Neural cell (in vitro differentiated cells): ENCODE measurements around the gene SH3PXD2A. TPM values are rescaled to one million over a fixed set of nuclear protein-coding genes. Genes with fewer than 3 reads are reported as not detected.

Experiments
- H2AFZ ChIP-seq: fragments of 200-600, 300-800 bp; sonication (generic), shearing (Covaris generic); 2 replicates; pipeline ENCODE4 v1.6.0; 2014; ENCODE audit warnings: low read depth, mild to moderate bottlenecking, antibody characterized with exemption, low read length, moderate library complexity
- H3F3A ChIP-seq: fragments of 200-600 bp; shearing (Covaris generic); 2 replicates; pipeline ENCODE4 v1.6.1; 2016; ENCODE audit warnings: mild to moderate bottlenecking, moderate library complexity, mixed read lengths, antibody characterized with exemption, low read length; ENCODE audit not compliant: insufficient read depth, poor library complexity, severe bottlenecking
- H3K27ac ChIP-seq: fragments of 200-600, 300-800 bp; sonication (generic), shearing (Covaris generic); 2 replicates; pipeline ENCODE4 v1.5.1; 2014; ENCODE audit warnings: mild to moderate bottlenecking, low read length, moderate library complexity
- H3K27me3 ChIP-seq: fragments of 300-800, 200-600 bp; sonication (generic), shearing (Covaris generic); 2 replicates; pipeline ENCODE4 v1.6.0; 2014; ENCODE audit warnings: mild to moderate bottlenecking, low read depth, low read length, moderate library complexity; ENCODE audit not compliant: insufficient read depth
- H3K36me3 ChIP-seq: fragments of 300-800, 200-600 bp; sonication (generic), shearing (Covaris generic); 2 replicates; pipeline ENCODE4 v1.5.1; 2014; ENCODE audit warnings: mild to moderate bottlenecking, antibody characterized with exemption, low read length, moderate library complexity; ENCODE audit not compliant: insufficient read depth
- H3K4me2 ChIP-seq: fragments of 300-800, 200-600 bp; sonication (generic), shearing (Covaris generic); 2 replicates; pipeline ENCODE4 v1.6.0; 2014; ENCODE audit warnings: mild to moderate bottlenecking, low read length
- H3K4me3 ChIP-seq: fragments of 300-800, 200-600 bp; sonication (generic), shearing (Covaris generic); 2 replicates; pipeline ENCODE4 v1.5.1; 2014; ENCODE audit warnings: mild to moderate bottlenecking, low read length, moderate library complexity
- H3K79me2 ChIP-seq: fragments of 200-600 bp; shearing (Covaris generic); replicated peaks from 2 replicates; pipeline ENCODE4 v1.6.0; 2014; ENCODE audit warnings: mild to moderate bottlenecking, low read length, moderate library complexity; ENCODE audit not compliant: insufficient read depth
- H3K9ac ChIP-seq: fragments of 300-800, 200-600 bp; sonication (generic), shearing (Covaris generic); 2 replicates; pipeline ENCODE4 v1.6.1; 2016; ENCODE audit warnings: mild to moderate bottlenecking, low read length, mixed read lengths
- H3K9me2 ChIP-seq: fragments of 200-600 bp; shearing (Covaris generic); 2 replicates; pipeline ENCODE4 v1.6.1; 2016; ENCODE audit warnings: mild to moderate bottlenecking, low read length, mixed read lengths; ENCODE audit not compliant: insufficient read depth
- H3K9me3 ChIP-seq: fragments of 200-600, 300-800 bp; sonication (generic), shearing (Covaris generic); 2 replicates; pipeline ENCODE4 v1.6.1; 2016; ENCODE audit warnings: mild to moderate bottlenecking, mixed run types, low read length, moderate library complexity, mixed read lengths
- H4K20me1 ChIP-seq: fragments of 200-600 bp; shearing (Covaris generic); 2 replicates; pipeline ENCODE4 v1.6.1; 2016; ENCODE audit warnings: mild to moderate bottlenecking, mixed run types; ENCODE audit not compliant: insufficient read depth
- EP300 ChIP-seq: fragments of 450-650 bp; conservative IDR thresholded peaks from 2 replicates; pipeline ENCODE4 v1.6.1; 2014; ENCODE audit warnings: antibody characterized with exemption, mild to moderate bottlenecking, moderate library complexity; ENCODE audit not compliant: poor library complexity, severe bottlenecking
- EZH2 ChIP-seq: fragments of 200-600, 300-800 bp; shearing (Covaris generic), sonication (generic); IDR thresholded peaks from 2 replicates; pipeline ENCODE4 v1.6.1; 2014; ENCODE audit warnings: antibody characterized with exemption, low read length, borderline replicate concordance, mild to moderate bottlenecking; ENCODE audit not compliant: insufficient read depth, poor library complexity, severe bottlenecking
- MXI1 ChIP-seq: fragments of 450-650 bp; conservative IDR thresholded peaks from 2 replicates; pipeline ENCODE4 v1.6.1; 2014; ENCODE audit warnings: antibody characterized with exemption, mild to moderate bottlenecking; ENCODE audit not compliant: poor library complexity, severe bottlenecking
- POLR2AphosphoS5 ChIP-seq: IDR thresholded peaks from 2 replicates; pipeline ENCODE4 v1.6.1; 2012
- RAD21 ChIP-seq: fragments of 450-650 bp; conservative IDR thresholded peaks from 2 replicates; pipeline ENCODE4 v1.6.1; 2014; ENCODE audit warnings: antibody characterized with exemption, mild to moderate bottlenecking, moderate library complexity
- SMC3 ChIP-seq: fragments of 450-650 bp; conservative IDR thresholded peaks from 2 replicates; pipeline ENCODE4 v1.6.1; 2014; ENCODE audit warnings: antibody characterized with exemption, mild to moderate bottlenecking, moderate library complexity; ENCODE audit not compliant: poor library complexity
- TAF1 ChIP-seq: IDR thresholded peaks from 2 replicates; pipeline ENCODE4 v1.6.1; 2012; ENCODE audit warnings: low read depth
- polyA plus RNA-seq: library from polyadenylated mRNA; depleted of rRNA; stranded (reverse); fragments of >200 nt; gene quantifications from 2 replicates; pipeline ENCODE4 v1.2.3, GENCODE V29; 2014
- TF ChIP-seq, protein P1 (sequence below): IDR thresholded peaks from 2 replicates; pipeline ENCODE4 v1.6.1; 2012; ENCODE audit warnings: borderline replicate concordance

SH3PXD2A gene
- polyA plus RNA-seq, 1 donor from 2014 or later = 5.2 TPM

DNA sequence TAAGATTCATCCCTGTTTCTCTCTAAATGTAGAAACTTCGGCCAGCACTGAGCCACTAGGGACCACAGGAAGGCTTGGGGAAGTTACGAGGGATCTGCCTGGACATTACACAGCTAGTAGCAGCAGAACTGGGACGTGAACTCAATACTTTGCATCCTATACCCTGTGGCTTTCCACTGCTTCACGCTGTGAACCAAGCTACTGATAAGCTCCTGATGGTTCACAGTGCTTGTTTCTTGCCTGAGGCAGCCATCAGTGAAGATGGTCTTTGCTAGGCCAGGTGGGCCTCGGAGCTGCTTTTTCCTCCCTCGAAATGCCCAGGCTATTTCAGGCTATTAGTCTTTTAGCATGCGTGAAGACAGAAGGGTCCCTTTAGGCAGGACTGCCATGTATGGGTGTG, 132.7 kb downstream of the SH3PXD2A start:
- H3K9me2 ChIP-seq = no peaks in the 10 kb centered on the region
- H3K27ac ChIP-seq = no peak overlapping the region
- no peak overlapping the region for H3K4me2 ChIP-seq
- H4K20me1 ChIP-seq = no peaks in the 10 kb centered on the region
- H3K79me2 ChIP-seq = no peaks in the 10 kb centered on the region
- H3K36me3 ChIP-seq = no peaks in the 10 kb centered on the region
- H3K9ac ChIP-seq = no peak overlapping the region
- H3K4me3 ChIP-seq = no peak overlapping the region
- TF ChIP-seq, protein P1, sequence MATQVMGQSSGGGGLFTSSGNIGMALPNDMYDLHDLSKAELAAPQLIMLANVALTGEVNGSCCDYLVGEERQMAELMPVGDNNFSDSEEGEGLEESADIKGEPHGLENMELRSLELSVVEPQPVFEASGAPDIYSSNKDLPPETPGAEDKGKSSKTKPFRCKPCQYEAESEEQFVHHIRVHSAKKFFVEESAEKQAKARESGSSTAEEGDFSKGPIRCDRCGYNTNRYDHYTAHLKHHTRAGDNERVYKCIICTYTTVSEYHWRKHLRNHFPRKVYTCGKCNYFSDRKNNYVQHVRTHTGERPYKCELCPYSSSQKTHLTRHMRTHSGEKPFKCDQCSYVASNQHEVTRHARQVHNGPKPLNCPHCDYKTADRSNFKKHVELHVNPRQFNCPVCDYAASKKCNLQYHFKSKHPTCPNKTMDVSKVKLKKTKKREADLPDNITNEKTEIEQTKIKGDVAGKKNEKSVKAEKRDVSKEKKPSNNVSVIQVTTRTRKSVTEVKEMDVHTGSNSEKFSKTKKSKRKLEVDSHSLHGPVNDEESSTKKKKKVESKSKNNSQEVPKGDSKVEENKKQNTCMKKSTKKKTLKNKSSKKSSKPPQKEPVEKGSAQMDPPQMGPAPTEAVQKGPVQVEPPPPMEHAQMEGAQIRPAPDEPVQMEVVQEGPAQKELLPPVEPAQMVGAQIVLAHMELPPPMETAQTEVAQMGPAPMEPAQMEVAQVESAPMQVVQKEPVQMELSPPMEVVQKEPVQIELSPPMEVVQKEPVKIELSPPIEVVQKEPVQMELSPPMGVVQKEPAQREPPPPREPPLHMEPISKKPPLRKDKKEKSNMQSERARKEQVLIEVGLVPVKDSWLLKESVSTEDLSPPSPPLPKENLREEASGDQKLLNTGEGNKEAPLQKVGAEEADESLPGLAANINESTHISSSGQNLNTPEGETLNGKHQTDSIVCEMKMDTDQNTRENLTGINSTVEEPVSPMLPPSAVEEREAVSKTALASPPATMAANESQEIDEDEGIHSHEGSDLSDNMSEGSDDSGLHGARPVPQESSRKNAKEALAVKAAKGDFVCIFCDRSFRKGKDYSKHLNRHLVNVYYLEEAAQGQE = no peak
- TF ChIP-seq TAF1 (no peak), POLR2AphosphoS5 (no peak)
- H3K9me3 ChIP-seq = no peaks in the 10 kb centered on the region
- H2AFZ ChIP-seq = no peak overlapping the region
- no peaks in the 10 kb centered on the region for H3F3A ChIP-seq
- H3K27me3 ChIP-seq = no peaks in the 10 kb centered on the region

DNA sequence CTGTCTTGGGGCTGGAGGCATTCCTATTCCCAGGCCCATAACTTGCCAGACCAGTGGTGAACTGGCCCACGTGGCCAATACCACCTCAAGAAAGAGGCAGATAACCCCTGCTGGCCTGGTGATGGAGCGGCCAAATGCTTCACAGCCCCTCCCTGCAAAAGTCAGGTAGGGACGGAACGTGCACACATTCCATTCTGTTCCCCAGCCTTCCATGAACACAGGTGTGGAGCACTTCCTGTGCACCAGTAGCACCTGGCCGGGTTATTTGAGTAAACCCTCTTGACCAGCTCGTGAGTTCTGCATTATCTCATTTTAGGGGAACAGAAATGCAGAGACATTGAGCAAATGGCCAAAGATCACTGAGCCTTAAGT, 134.4 kb downstream of the SH3PXD2A start:
- Histone ChIP-seq H3K36me3 (no peaks in the 10 kb centered on the region), H3K9ac (no peak overlapping the region), H2AFZ (no peak overlapping the region), H4K20me1 (no peaks in the 10 kb centered on the region), H3K9me2 (no peaks in the 10 kb centered on the region), H3K27ac (no peak overlapping the region), H3K9me3 (no peaks in the 10 kb centered on the region), H3K4me3 (no peak overlapping the region), H3K27me3 (no peaks in the 10 kb centered on the region), H3K79me2 (no peaks in the 10 kb centered on the region), H3K4me2 (no peak overlapping the region), H3F3A (no peaks in the 10 kb centered on the region)
- TF ChIP-seq EZH2 (no peak), SMC3 (no peak), EP300 (no peak), MXI1 (no peak), RAD21 (no peak)
- TF ChIP-seq, protein P1 = no peak
